HG03280 (cell line): ENCODE data around the gene ELAVL4.
"Not testable (repeated sequence)": the region's sequence is repeated elsewhere in the genome, so short reads cannot be mapped to it uniquely, and the experiment has no call there.

Source experiments
- ATAC-seq: cut with Tn5 transposase; IDR thresholded peaks from one replicate; pipeline ENCODE4 v1.9.1; 2021; ENCODE audit warnings: mild to moderate bottlenecking, moderate library complexity; ENCODE audit not compliant: unreplicated experiment

ELAVL4 gene

DNA sequence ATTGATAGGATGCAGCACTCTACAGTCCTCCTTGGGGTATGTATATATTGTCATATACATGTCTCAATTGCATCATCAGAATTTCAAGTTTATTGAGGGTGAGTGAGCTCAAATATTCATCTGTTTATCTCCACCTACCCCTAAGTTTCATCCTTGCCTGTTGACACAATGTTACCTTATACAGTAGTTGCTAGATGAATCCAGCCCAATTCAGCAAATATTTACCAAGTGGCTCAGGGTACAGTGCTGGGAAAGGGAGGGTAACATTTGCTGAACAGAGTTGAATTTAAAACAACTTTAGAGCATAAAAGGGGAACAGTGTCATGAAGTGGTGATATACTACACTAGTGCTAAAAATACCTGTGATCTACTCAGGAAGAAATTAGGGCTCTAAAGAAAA is 14.4 kb downstream of the ELAVL4 start:
- ATAC-seq: no peak

DNA sequence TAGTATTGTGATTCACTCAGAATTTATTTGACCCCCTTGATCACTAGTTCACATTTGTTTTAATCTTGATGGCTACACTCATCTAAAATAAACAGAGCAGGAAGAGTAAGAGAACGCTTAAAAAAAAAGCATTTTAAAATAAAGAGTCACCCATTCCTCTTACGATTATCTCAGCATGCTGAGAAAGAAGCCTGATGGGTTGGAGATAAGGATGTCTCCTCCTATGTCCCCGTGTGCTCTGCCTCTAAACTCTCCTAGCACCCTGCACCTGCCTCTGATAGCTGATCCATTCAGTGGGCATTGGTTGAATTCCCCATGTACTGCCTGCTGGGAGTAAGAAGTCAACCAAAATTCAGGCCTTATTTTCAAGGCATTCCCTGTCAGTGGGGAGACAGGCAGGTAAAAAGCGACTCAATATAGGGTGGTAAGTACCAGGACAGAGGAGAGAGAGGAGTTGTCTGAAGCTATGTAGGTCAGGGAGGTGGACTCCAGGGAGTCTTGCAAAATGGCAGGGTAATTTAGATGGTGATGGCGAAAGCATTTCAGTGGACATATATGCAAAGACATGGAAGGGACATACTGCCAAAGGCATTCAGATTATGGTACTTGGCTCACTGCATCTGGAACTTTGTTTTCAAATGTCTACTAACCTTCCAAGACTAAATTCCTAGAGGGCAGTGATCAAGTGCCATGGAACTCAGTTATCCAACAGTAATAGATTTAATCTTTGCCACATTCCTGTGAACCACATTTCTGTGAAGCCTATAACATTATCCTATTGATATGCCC is 18.4 kb downstream of the ELAVL4 start:
- no peak for ATAC-seq

DNA sequence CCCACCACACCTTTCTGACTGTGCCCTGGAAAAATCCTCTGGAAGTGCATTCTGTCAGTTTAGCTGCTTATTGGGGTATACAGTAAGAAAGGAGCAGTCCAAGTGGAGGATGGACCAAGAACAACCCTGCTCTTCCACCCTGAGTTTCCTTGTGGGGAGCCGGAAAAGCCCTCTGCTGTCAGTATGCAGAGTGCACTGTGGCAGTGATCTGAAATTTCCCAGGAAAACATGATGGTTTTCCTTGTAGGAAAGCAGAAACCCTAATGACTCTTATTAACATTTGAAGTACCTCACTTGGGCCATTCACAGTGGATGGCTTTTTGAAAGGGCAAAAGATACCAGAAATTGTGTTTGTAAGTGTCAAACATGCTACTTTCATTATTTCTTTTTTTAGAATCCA is 20.5 kb downstream of the ELAVL4 start:
- ATAC-seq: no peak

DNA sequence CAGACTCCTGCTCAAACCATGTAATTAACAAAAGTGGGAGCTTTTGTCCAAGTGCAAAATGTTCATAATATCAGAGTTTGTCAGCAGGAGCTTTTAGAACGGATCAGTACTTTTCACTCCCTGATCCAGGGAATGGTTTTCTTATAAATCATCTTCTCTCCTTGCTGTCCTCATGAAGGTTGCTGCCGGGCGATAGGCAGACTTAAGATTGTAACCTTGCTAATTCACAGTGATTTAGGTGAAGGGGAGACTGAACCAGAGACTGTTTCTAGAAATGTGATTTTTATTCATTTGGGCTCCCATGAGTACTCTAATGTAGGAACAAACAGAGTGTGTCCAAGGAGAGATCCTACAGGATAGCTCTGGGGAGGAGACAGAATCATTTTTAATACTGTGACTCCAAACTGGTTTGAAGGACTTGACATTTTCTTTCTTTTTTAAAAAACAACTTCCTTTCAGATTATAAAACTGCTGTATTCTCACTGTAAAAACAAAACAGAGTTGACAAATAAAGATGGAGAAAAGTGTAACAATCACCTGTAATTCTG is 23.7 kb downstream of the ELAVL4 start:
- no peak for ATAC-seq

DNA sequence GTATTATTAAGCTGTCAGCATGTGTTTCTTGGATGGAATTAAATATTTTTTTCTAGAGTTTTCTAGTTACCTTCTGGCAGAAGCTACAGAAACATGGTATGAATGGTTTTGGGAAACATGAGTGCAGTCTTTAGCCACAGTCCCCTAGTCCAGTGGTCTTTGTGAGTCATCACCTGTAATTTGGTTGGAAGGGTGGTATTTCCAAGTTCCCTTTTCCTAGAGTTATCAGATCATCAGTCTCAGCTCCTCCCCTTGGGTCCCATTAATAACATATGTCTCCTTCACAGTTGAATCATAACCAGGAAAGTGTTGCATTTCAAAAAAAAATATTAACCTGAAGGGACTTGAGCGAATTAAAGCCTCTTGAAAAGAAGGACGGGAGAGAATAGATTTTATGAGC is 27.0 kb downstream of the ELAVL4 start:
- no peak for ATAC-seq

DNA sequence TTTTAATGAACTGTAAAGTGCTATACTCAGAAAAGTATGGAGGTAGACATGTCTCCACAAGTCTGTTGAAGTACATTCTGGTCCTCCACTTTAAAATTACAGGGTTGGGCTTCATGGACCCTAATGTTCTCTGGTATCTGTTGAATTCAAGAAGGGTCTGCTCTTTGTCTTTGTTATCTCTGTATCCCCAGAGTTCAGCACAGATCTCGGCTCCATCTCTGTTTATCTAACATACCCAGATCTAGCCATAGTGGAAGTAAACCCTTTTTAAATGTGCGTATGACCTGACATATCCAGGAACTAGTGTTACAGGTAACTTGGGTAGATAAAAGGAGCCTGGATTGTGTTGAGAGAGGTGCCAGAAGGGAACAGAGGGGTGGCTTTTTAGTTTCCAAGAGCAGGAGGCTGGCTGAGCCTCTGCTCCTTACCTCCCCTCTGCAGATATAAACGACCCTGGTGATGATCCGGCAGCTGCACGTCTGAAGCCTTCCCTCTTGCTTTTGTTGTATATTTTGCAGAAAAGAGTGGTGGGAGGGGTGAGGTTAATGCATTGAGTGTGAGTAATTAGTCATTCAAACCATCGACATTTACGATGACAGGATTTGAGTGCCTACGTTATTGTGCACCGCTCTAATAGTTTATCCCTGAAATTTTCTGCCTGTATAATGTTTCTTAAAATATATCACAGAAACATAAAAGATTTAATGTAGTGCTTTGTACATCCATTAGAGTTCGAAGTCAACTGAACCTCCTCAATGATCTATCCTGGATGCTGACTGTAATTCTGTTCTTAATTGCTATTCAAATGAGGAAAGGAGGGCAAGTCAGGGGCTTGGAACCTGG is 30.8 kb downstream of the ELAVL4 start:
- no peak for ATAC-seq

DNA sequence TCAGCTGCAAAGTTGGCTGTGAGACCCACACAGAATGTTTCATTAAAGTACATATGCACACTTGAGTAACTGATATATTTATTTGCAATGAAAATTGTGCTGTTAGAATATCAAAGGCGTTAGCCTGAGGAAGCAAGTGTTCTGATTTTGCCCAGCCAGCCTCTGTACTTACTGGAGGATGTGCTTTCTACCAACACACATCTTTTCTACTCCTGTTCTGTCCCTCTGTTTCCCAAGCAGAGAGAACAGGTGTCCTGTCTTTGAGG is 31.4 kb downstream of the ELAVL4 start:
- no peak for ATAC-seq

DNA sequence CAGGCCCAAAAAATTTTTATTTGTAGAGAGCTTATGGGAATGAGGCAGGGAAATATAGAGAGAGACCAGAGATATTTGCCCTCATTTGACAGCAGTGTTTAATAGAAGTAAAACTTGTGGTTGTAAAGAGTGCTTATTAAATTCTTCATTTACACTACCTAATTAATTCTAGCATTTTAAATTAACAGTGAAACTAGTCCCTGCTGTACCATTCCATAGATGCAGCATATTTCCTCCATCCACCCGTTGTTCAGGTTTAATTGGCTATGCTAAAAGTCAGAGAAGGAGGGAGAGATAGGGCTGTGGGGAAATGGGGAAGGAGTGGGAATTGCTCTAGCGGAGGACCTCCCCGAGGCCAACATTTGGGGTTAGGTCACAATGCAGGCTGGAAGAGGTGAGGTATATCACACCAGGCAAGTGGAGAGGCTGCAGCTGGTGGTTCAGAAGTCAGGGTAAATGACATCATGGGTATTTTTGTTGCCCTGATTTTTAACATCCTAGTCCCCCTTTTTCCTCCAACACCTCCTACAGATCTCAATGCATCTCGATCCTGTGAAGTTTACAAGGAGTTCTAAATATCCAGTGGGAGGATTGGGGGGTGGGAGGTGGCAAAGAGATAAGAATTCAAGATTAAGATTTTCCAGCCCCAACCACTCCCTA is 38.6 kb downstream of the ELAVL4 start:
- ATAC-seq: no peak

DNA sequence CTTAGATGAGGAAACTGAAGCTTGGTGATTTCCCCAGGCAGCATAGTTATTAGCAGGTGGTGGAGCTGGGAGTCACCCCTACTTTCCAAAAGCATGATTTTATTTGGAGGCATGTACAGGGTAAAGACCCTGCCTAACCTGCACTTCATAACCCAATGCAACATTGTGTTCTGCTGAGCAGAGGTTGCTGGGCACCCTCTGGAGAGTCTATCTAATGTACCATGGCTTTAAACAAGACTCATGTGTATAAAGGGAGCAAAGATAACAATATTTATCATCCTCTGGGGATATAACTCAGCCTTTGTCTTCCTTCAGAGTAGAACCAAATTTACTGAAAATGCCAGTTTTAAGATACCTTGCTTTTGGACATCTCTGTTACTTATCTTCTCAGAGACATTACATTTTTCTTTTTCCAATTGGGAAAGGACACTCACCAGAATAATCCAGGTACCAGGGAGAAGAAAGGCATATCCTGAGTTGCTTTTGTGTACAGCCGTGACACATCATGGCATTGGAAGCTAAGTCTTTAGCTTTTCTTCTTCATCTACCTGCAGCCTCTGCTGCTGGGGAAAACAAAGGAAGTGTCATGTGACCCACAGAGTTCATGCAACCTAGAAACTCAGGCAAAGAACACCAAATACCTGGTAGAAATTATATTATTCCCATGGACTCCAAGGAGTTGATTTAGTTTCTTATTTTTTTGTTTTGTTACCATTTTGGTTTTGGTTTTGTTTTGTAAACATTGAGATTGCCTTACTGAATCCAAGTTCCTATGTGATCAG is 39.6 kb downstream of the ELAVL4 start:
- ATAC-seq: no peak

DNA sequence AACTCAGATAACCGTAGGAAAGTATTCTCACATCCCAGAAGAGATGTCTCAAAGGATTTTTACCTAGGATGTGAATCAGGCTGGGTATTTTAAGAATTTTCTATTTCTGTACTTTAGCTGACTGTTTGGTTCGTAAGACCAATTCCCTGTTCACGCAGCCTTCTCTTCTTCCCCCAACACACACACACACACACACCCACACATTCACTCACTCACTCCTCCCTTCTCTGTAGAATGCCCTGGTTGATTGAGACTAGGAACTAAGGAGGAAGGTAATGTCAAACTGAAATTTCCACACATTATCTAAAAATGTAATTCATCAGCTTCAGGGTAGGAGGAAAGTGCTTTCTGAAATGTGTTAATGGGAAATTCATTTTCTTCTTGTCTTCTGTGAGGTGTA is 43.5 kb downstream of the ELAVL4 start:
- no peak for ATAC-seq

DNA sequence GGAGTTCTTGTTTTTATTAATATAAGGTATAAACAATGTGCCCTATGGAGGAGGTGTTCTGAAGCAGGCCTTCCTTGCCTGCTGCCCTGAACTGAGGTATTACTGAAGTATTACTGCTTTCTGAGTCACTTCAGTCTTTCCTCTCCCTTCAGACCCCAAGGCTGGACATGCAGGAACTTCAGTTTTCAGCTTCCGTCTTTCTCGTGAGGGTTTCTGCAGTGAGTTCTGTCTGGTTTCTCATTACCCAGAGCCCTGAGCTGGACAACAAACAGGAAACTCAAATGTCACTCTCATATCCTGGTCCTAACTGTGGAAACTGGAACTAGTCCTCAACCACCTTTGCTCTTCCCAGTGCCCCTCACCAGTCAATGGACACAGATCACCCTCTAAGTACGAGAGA is 46.8 kb downstream of the ELAVL4 start:
- no peak for ATAC-seq

DNA sequence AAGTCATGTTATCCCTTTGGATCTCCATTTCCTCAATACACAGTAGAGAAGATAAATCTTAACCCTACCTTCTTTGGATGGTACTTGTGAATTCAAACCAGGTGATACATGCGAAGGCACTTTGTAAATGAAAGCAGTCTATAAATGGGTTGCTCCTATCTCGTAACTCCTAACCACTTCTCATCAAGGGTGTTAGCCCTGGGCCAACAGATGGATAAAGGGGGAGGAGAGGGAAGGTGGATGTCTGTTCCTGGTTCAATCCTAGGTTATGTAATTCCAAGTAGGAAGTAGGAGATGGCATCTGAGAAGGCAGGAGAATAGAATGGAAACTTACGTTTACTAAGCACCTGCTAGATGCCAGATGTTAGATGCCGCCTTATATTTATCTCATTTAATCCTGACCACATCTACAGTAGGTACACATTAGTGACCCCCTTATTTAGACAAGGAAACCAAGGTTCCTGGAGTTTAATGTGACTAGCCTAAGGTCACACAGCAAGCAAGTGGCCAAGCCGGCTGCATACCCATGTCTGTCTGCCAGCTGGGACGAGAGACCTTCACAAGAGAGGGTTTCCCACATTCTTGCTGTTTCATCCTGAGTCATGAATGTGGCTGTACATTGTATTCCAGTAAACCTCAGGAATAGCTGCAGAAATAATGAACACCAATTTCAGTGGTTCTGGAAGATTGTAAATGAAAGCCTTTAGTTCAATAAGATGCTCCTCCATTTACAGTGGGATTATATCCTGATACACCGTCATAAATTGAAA is 47.7 kb downstream of the ELAVL4 start:
- no peak for ATAC-seq

DNA sequence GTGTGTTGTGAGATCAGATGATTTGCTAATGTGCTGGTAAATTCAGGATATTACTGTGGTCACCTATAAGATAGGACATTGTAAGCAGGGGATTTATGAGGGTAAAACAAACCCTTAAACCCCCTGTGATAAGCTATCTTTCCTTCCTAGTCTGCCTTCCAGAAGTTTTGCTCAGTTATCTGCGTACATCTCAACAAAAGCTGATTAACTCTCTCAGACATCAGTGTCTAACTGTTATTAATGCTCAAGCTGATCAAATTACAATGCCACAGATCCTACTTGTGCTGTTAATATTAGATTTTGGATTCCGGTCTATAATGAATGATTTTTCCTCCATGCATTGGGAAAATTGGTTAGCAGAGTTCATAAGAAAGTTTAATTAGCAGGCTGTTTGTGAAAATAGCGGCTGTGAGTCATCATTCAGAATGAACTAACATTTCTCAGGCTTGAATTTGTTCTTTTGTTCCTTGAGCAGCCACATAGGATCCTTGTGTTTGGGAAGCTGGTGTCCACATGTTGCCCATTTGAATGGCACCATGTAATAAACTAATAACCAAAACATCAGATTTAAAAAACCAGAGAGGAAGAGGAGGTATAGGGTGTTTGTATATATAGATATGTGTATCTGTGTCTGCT is 48.7 kb downstream of the ELAVL4 start:
- no peak for ATAC-seq

DNA sequence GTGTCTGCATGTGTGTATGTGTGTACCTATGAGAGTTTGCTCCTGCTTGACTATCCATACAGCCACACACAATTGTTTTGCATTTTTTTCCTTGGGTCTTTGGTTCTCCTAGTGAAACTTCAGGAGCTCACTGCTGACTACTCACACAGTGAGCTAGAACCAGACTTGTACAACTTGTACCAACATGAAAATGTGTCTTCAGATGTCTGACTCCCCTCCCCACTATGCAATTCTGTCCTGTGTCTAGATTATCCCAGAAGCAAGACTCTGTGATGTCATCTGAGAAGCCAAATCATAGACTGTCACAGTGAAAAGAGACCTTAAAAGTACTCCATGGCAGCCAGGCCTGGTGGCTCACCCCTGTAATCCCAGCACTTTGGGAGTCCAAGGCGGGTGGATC is 49.7 kb downstream of the ELAVL4 start:
- ATAC-seq: no peak

DNA sequence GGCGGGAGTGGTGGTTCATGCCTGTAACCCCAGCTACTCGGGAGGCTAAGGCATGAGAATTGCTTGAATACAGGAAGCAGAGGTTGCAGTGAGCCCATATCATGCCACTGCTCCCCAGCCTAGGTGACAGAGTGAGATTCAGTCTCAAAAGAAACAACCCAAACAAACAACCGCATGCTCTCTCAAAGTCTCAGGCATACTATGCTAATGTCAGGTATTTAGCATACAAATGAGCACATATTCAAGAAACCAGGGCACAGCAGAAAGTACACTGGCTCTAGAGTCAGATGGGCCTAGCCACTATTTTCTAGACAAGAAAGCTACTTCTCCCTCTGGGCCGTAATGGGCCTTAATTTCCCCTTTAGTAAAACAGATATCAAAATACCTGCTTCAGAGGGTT is 55.0 kb downstream of the ELAVL4 start:
- ATAC-seq: no peak

DNA sequence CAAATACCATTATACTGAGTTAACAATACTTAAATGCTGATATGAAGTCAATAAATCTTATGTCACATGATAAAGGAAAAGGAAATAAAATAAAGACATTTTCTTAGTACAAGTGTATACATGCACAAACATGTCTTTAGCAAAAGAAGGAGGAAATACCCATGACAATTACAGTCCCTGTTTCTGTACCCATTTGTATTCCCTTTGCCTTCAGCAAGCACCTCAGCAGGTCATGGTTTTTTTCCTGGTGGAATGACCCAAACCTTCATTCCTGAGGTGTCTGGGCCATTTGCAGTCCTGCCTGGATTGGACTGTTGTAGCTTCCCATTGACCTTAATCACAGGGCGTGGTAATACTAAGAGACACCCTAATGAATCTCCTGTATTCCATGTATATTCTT is 57.6 kb downstream of the ELAVL4 start:
- not testable (repeated sequence) for ATAC-seq

DNA sequence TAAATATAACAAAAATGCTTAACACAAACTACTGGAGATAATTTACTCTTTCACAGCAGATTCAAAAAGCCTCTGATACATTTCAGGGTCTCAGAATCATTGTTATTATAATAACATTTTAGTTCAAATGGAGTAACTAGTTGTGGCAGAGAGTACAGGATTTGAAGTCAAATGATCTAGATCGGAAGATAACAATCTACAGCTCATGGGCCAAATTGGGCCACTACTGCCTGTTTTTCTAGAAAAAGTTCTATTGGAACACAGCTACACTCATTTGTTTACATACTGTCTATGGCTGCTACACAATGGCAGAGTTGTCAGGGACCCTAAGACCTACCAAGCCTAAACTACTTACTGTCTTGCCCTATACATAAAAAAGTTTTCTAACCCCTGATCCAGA is 63.6 kb downstream of the ELAVL4 start:
- ATAC-seq: no peak

DNA sequence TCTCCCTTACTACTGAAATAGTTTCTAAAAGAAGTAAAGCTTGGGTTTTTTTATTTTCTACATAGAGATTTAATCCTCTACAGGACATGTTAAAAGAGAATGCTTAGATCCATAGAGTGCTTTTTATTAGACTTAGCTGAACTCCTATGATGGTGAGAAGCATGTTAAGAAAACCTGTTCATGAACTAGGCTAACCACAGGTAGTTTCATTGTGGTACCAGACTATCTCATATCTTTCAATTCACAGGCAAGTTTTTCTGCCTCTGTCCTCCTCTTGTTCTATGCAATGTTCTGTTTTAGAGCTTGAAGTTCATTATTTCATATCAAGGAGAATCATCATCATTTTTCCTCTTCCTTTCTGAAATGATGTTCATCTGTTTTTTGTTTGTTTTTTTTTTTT is 65.4 kb downstream of the ELAVL4 start:
- no peak for ATAC-seq

DNA sequence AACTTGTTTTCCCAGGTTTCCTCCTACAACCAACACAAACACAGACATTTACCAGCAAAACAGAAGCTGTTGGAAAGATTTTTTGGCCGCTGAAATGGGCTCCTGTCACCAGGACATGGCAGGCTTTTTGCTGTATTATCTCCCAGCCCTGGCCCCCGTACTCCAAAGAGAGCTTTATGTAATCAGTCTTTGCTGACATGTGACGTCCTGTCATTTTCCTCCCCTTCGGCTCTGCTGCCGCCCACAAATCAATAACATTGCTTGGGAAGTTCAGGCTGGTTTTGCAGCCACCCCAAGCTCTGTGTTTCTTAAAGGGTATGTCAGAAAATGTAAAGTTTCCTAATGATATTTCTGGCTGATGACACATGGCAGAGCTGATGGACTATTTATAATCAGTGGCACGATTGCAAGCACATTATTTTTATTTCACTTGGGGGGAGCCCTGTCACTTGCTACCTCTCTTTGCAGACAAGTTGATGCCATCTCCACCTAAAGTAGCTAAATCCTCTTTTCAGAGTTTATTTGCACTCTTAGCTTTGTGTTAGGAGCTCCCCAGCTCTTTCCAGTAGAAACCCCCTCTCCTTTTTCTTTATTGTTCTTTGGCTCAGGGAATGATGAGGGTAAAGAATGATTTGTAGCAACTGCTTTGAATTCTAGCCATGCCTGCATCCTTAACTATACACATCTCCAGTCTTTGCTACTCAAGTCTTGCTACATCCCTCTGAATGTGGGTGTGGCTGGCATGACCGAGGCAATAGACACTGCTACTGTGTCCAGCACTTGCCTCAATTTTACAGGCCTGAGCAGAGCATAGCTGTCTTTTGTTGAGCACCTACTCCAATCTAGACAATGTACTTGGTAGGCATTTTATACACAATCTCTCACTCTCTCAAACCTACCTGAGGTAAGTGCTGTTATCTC is 67.3 kb downstream of the ELAVL4 start:
- ATAC-seq: no peak
